Activated CD4-positive, CD25-positive, alpha-beta regulatory T cell (primary cell): ENCODE data around the gene MYLK.

Experiments
- DNase-seq, 4 experiments: peaks; one replicate each; lab custom pipeline; 2025; lab: John Stamatoyannopoulos, UW

The MYLK gene

DNA sequence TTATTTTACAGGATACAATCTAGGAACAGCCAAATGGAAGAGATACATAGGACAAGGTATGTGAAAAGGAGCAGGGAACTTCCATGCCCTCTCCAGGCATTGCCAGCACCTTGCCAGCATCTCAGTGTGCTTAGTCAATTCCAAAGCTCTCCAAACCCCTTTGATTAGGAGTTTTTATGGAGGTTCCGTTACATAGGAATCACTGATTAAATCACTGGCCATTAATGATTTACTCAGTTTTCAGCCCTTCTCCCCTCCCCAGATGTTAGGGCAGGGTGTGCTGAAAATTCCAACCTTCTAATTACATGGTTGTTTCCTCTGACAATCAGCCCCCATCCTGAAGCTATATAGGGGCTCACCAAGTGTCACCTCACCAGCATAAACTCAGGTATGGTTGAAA is 11.5 kb downstream of the MYLK start:
- no peak for DNase-seq

DNA sequence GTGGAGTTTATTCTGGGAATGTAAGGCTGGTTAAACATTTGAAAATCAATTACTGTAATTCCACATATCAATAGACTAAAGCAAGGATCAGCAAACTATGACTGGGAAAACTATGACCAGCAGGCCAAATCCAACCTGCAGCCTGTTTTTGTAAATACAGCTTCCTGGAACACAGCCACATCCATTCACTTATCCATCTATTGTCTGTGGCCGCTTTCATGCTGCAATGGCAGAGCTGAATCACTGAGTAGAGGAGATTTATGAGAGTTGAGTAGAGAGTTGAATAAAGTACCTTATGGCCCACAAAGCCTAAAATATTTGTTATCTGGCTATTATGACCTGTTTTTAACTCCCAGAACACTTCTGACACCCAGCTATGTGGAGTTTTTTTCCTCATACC is 12.2 kb downstream of the MYLK start:
- DNase-seq, result no peak

DNA sequence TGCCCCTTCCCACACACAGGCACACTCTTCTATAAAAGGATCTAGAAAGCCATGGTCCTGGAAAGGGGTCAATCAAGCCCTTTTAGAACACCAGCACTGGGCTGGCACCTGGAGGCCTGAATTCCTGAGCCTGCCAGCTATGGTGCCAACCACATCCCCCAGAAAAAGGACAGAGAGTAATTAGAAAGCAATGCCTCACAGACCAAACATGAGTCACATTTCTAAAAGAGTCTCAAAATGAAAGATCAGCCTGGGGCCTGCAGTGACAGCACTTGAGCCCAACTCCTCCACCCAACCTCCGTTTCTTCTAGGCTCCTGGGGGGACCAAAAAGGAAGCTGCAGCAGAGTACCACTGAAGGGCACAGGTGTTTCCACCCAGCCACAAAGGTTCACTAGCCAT is 14.1 kb downstream of the MYLK start:
- DNase-seq, result no peak

DNA sequence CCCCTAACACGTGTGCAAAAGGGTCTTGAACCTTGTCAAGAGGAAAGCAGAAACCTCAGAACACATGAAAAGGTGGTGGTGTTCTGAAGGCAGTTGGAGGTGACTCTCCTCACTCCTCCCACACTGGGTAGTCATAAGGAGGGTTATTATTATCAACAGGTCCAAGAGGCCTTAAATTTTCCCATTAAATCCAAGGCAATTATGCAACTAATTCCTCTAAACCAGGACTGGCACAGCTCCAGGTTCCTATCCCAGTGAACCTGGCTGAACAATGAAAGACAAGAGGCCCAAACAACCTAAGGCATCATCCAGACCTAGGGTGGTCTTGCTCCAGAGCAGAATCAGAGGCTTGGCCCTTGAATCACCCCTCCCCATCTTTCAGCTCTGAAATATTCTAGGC is 15.0 kb downstream of the MYLK start:
- DNase-seq, result no peak

DNA sequence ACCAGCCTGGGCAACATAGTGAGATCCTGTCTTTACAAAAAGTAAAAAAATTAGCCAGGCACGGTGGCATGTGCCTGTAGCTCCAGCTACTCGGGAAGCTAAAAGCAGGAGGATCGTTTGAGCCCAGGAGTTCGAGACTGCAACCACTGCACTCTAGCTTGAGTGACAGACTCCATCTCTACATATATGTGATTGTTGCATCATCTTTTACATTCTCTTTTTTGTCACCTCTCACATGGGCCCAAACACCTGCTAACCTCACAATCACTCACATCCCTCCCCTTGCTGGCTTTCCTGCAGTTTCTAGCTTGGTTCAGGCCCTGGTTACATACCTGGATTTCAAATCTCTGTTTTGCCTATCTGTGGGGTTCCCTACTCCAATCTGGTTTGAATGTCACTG is 19.4 kb downstream of the MYLK start:
- DNase-seq, result no peak

- no peak for DNase-seq
These were observed 22.0 kb downstream of the MYLK start for GRCh38 chr3:123862152-123862551.

DNA sequence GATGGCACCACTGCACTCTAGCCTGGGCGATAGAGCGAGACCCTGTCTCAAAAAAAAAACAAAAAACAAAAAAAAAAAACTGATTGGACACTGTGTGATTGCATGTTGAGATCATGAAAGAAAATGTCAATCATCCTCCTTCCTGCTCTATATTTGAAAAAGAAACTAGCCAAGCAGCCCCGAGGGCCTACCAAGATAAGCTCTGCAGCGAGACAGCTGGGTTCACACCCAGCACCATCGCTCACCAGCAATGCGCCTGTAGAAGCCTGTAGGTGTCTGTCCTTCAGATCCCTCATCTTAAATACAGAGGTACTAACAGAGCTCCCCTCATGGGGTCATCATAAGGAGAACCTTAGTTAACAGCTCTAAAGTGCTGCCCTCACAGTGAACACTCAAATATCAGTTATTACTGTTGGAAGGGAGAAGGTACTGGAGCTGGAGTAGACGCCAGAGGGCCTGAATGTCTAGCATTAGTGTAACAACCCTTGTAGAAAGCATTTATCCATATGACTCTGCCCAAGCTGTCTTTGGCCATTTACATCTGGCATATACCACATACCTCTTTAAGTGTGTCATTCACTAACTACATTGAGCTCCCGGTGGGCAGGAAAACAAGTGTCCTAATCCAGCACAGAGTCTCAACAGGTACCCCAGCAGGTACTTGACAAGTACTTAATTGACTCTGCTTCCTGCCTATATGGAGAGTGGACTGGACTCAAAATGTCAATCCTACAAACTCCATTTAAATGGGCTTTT is 22.9 kb downstream of the MYLK start:
- DNase-seq, result no peak

- DNase-seq, result no peak
These were observed 25.0 kb downstream of the MYLK start for GRCh38 chr3:123859177-123859576.

- no peak for DNase-seq
These were observed 29.2 kb downstream of the MYLK start for GRCh38 chr3:123854905-123855304.

- no peak for DNase-seq
These were observed 30.3 kb downstream of the MYLK start for GRCh38 chr3:123853686-123854372.

- no peak for DNase-seq
These were observed 36.9 kb downstream of the MYLK start for GRCh38 chr3:123847209-123847608.

GRCh38 chr3:123843668-123844067 is 40.5 kb downstream of the MYLK start:
- DNase-seq, result no peak

GRCh38 chr3:123842711-123843110 is 41.4 kb downstream of the MYLK start:
- no peak for DNase-seq

DNA sequence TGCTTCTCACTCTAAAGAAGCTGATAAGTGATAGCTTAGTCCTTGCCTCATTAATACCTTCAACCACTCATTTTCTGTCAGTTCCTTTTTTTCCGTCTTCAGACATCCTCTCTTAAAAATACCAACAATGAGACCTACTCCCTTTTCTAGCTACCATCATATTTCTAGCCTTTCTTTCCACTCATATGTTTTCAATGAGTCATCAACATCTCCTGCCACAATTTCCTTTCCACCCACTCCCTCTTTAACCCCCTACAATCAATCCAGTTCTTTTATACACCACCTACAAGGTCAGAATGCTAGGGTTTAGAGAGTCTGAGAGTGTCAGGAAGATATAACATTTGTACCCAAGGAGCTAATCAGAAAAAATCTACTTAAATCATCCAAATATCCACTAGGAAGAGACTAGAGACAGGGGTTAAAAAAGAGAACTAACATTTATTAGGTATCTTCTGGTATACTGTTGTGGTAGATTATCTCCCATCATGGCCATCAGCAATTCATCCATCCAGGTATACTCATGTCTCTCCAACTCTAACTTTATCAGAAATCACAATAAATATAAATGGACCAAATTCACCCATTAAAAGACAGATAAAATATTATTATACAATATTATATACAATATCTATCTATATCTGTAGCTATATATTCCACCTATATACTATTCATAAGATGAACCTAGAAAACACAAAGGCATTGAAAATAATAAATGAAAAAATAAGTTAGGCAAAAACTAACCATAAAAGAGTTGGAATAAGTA is 42.5 kb downstream of the MYLK start:
- no peak for DNase-seq

DNA sequence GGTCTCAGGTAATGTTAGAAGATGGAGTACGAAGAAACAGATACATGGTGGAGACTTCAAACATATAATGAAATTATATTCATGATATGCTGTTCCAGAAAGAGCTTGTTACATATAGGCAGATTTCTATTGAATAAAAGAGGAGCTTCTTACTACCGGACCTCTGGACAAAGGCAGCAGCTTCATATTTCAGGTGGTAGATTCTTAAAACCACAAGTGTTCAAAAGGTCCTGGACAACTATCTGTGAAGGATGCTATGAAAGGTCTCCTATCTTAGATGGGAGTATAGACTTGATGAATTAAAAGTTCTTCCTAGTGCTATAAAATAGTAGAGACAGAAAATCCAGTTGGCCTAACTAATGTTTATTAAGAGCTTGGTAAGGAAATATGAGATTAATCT is 43.2 kb downstream of the MYLK start:
- no peak for DNase-seq

DNA sequence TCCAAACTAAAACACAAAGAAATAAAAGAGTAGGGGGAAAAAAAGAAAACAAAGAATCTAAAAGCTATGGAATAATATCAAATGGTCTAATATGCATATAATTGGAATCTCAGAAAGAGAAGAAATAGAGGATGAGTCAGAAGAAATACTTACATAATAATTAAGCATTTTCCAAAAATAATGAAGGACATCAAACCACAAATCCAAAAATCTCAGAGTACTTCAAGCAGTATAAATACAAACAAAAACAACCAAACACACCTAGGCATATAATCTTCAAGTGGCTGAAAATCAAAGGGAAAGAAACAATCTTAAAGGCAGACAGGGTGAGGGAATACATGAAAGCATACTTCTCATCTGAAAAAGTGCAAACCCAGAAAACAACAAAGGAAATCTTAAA is 46.3 kb downstream of the MYLK start:
- no peak for DNase-seq

DNA sequence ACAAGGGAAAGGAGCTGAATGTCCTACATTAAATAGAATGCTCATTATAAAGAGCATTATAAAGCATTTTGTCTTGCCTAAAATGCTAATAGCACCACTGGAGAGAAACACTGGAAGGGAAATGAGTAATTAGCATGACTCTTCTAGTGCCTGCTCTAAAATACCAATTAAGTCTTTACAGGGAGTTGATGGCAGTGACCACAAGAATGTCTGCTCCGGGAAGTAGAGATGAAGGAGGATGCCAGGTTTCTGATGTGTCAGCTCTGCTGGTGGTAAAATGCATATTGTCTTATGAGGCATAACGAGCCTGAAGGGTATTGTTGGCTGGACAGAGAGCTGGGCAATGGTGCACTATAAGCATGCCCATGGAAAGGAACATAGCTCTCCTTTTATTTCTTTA is 49.5 kb downstream of the MYLK start:
- no peak for DNase-seq

DNA sequence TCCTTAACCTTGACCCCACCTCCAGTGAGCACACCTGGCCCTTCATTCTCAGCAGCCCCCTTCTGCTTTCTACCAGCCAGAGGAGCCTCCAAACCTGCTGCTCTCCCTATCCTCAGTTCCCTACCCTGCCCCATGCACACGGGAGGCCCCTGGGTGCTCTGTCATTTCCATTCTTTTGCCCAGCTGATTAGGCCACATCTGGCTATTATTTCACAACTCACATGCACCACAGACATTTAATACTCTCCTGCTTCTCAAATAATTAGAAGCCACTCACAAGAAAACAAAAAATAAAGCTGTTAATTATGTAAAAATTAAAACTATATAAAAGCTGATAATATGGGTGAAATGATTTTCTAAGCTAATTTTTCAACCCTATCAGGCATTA is 50.7 kb downstream of the MYLK start:
- DNase-seq, result no peak

- no peak for DNase-seq
These were observed 51.3 kb downstream of the MYLK start for GRCh38 chr3:123832692-123833397.

- DNase-seq, result no peak
These were observed 52.7 kb downstream of the MYLK start for GRCh38 chr3:123831420-123831819.

GRCh38 chr3:123821920-123822319 is 62.2 kb downstream of the MYLK start:
- no peak for DNase-seq

- no peak for DNase-seq
These were observed 64.2 kb downstream of the MYLK start for GRCh38 chr3:123819949-123820348.
